ENCODE measurements around the gene ANGPT4.

ANGPT4 gene

DNA sequence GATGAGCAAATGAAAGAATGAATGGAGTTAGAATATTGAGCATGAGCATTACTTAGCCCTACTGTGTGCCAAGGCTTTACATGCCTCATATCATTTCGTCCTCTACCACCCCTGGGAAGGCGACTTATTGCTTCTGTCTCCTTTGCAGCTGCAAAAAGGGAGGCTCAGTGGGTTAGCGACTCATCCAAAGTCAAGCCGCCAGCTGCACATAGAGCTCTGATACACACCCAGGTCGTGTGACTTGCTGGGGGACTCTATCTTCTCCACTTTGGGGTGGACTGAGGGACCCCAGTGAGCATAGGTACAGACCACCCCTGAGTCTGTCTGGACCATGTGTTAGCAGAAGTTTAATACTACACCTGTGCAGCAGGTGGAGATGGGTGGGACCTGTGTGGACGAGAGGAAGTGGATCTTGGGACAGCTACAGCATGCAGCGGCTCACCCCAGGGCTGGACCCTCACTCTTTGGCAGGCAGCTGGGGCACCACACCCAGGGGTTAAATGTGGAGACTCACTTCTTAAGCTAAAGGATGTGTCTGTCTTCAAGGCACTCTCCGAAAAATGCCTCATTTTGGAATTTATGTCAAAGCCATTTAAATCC, 36.2 kb upstream of the ANGPT4 start:
- H3K27ac ChIP-seq (ENCODE audit: low read length) = no peak overlapping the region
- no peak for TF ChIP-seq EZH2phosphoT487 (IDR thresholded peaks at IDR 0.05; ENCODE audit: low read depth)
- TF ChIP-seq, protein P1, sequence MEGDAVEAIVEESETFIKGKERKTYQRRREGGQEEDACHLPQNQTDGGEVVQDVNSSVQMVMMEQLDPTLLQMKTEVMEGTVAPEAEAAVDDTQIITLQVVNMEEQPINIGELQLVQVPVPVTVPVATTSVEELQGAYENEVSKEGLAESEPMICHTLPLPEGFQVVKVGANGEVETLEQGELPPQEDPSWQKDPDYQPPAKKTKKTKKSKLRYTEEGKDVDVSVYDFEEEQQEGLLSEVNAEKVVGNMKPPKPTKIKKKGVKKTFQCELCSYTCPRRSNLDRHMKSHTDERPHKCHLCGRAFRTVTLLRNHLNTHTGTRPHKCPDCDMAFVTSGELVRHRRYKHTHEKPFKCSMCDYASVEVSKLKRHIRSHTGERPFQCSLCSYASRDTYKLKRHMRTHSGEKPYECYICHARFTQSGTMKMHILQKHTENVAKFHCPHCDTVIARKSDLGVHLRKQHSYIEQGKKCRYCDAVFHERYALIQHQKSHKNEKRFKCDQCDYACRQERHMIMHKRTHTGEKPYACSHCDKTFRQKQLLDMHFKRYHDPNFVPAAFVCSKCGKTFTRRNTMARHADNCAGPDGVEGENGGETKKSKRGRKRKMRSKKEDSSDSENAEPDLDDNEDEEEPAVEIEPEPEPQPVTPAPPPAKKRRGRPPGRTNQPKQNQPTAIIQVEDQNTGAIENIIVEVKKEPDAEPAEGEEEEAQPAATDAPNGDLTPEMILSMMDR (IDR thresholded peaks at IDR 0.05; ENCODE audit: low read depth, low read length) = no peak
- no peak overlapping the region for H3K4me2 ChIP-seq (ENCODE audit: low read length)
- H3K36me3 ChIP-seq (replicated peaks; ENCODE audit: low read depth, low read length) = no peaks in the 10 kb centered on the region
- no peak overlapping the region for H3K4me3 ChIP-seq (ENCODE audit: low read length)
- H3K27me3 ChIP-seq (ENCODE audit: low read depth, low read length) = peaks cover 13% of the 10 kb centered on the region; the same call in 1 of the 2 replicates
- no peak overlapping the region for H3K9ac ChIP-seq (ENCODE audit: low read length)
- no peaks in the 10 kb centered on the region for H3K4me1 ChIP-seq (ENCODE audit: low read length)
- H2AFZ ChIP-seq (ENCODE audit: low read depth, low read length) = no peak overlapping the region
- no peaks in the 10 kb centered on the region for H3K79me2 ChIP-seq (ENCODE audit: low read length)
- no peaks in the 10 kb centered on the region for H3K9me3 ChIP-seq (ENCODE audit: insufficient read depth, low read length)
- H4K20me1 ChIP-seq (ENCODE audit: insufficient read depth, low read length) = no peaks in the 10 kb centered on the region

DNA sequence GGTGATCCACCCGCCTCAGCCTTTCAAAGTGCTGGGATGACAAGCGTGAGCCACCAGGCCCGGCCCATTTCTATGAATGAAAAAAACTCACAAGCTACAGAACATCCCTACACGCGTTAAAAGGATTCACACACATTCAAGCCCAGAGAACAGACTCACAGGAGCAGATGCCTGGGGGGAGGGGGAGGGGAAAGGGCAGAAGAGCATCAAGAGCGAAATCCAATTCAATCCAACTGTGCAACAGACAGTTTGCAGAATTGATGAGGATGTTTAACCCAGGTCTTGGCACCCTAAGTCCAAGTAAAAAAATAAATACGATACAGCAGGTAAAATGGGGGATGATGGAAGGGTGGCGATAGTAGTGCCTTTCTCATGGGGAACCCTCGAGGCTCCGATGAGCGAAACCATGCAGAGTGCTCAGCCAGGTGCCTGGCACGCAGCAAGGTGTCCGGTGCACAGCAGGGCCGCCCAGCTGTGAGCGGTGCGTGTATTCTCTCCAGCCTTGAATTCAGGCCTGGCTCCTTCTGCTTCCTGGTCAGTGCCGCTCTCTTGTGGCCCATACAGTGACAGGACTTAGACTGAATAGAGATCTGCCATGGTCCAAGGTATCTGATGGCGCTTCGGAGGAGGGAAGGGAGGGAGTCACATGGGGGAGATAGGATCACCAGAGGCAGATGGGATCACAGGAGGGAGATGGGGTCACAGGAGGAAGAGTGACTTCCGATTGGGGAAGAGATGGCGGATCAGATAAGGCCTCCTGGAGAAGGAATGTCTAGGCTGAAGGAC, 35.4 kb upstream of the ANGPT4 start:
- TF ChIP-seq, protein P1 (IDR thresholded peaks at IDR 0.05; ENCODE audit: low read depth, low read length) = no peak
- TF ChIP-seq EZH2phosphoT487 (IDR thresholded peaks at IDR 0.05; ENCODE audit: low read depth) = no peak
- no peak overlapping the region for H3K27ac ChIP-seq (ENCODE audit: low read length)
- H3K4me2 ChIP-seq (ENCODE audit: low read length) = no peak overlapping the region
- no peak overlapping the region for H3K4me3 ChIP-seq (ENCODE audit: low read length)
- H2AFZ ChIP-seq (ENCODE audit: low read depth, low read length) = no peak overlapping the region
- H3K27me3 ChIP-seq (ENCODE audit: low read depth, low read length) = peaks cover 13% of the 10 kb centered on the region; the same call in 1 of the 2 replicates
- H3K79me2 ChIP-seq (ENCODE audit: low read length) = no peaks in the 10 kb centered on the region
- no peak overlapping the region for H3K9ac ChIP-seq (ENCODE audit: low read length)
- H3K9me3 ChIP-seq (ENCODE audit: insufficient read depth, low read length) = no peaks in the 10 kb centered on the region
- H3K36me3 ChIP-seq (replicated peaks; ENCODE audit: low read depth, low read length) = no peaks in the 10 kb centered on the region
- H4K20me1 ChIP-seq (ENCODE audit: insufficient read depth, low read length) = no peaks in the 10 kb centered on the region
- H3K4me1 ChIP-seq (ENCODE audit: low read length) = no peaks in the 10 kb centered on the region

DNA sequence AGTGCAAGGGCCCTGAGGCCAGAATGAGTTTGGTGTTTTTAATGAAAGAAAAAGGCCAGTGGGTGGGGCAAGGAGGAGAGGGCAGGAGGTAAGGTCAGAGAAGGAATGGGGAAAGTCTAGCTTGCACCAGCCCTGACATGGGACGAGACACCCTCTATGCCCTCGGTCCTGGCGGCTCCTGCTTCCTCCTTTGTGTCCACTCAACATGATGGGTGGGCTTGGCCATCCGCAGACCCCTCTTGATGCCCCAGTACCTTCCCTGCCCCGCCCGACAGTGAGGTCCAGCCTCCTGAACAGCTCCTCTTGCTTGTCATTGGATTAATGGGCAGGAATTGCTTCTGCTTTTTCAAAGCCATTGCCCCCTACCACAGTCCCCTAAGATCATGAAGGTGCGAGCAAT, 33.6 kb upstream of the ANGPT4 start:
- no peak overlapping the region for H3K4me2 ChIP-seq (ENCODE audit: low read length)
- H3K79me2 ChIP-seq (ENCODE audit: low read length) = no peaks in the 10 kb centered on the region
- H3K27ac ChIP-seq (ENCODE audit: low read length) = no peak overlapping the region
- H3K4me3 ChIP-seq (ENCODE audit: low read length) = no peak overlapping the region
- no peak overlapping the region for H3K9ac ChIP-seq (ENCODE audit: low read length)
- no peaks in the 10 kb centered on the region for H3K9me3 ChIP-seq (ENCODE audit: insufficient read depth, low read length)
- peaks cover 9% of the 10 kb centered on the region; the same call in 1 of the 2 replicates for H3K27me3 ChIP-seq (ENCODE audit: low read depth, low read length)
- no peaks in the 10 kb centered on the region for H3K36me3 ChIP-seq (replicated peaks; ENCODE audit: low read depth, low read length)
- TF ChIP-seq EZH2phosphoT487 (IDR thresholded peaks at IDR 0.05; ENCODE audit: low read depth) = no peak
- TF ChIP-seq, protein P1 (IDR thresholded peaks at IDR 0.05; ENCODE audit: low read depth, low read length) = no peak
- no peak overlapping the region for H2AFZ ChIP-seq (ENCODE audit: low read depth, low read length)
- no peaks in the 10 kb centered on the region for H3K4me1 ChIP-seq (ENCODE audit: low read length)
- H4K20me1 ChIP-seq (ENCODE audit: insufficient read depth, low read length) = no peaks in the 10 kb centered on the region

DNA sequence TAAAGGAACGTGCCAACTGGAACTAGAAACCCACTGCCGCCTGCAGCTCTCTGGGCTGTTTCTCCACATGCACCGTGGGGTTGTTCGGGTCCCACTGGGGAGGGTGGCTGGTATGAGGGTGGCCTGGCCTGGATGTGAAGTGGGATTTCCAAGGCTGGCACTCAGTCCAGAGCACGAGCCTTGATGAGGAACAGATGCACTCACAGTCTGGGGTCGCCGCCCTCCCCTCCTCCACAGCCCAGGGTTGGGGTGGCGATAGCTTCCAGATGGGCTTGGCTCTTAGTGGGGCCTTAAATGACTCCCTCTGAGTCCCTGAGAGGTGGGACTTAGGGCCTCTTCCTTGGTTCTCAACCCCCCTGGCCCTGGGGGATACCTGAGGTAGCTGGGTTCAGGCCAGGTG, 30.7 kb upstream of the ANGPT4 start:
- Histone ChIP-seq H3K9ac (ENCODE audit: low read length) (no peak overlapping the region), H3K9me3 (ENCODE audit: insufficient read depth, low read length) (no peaks in the 10 kb centered on the region), H3K4me2 (ENCODE audit: low read length) (no peak overlapping the region), H2AFZ (ENCODE audit: low read depth, low read length) (no peak overlapping the region), H3K4me3 (ENCODE audit: low read length) (no peak overlapping the region), H3K36me3 (replicated peaks; ENCODE audit: low read depth, low read length) (no peaks in the 10 kb centered on the region), H3K27me3 (ENCODE audit: low read depth, low read length) (peaks cover 9% of the 10 kb centered on the region; the same call in 1 of the 2 replicates), H3K27ac (ENCODE audit: low read length) (no peak overlapping the region), H4K20me1 (ENCODE audit: insufficient read depth, low read length) (no peaks in the 10 kb centered on the region), H3K4me1 (ENCODE audit: low read length) (no peaks in the 10 kb centered on the region), H3K79me2 (ENCODE audit: low read length) (no peaks in the 10 kb centered on the region)
- TF ChIP-seq EZH2phosphoT487 (IDR thresholded peaks at IDR 0.05; ENCODE audit: low read depth) = no peak
- TF ChIP-seq, protein P1 (IDR thresholded peaks at IDR 0.05; ENCODE audit: low read depth, low read length) = no peak
